Activated CD4-positive, alpha-beta T cell treated with anti-CD3 and anti-CD28 coated beads for 36 hours (primary cell): Measurements from ENCODE around the gene TMEM170A. TPM values are rescaled to one million over a fixed set of nuclear protein-coding genes. Genes with fewer than 3 reads are reported as not detected.

Source experiments
- total RNA-seq, 2 experiments: library from RNA; stranded (reverse); gene quantifications; one replicate each; pipeline ENCODE4 v1.2.3, GENCODE V29; 2021

The TMEM170A gene
- total RNA-seq, 2 experiments from 2014 or later: 22.0 to 30.5 TPM

Other genes with a start within 250 kb of the TMEM170A start
- not detected for gene CTRB1, start 245.7 kb downstream of the TMEM170A start, total RNA-seq
- 1 to 10 TPM in 1 of 2 experiments, under 1 TPM in 1; 0.98 to 1.7 TPM for gene BCAR1, start 213.1 kb downstream of the TMEM170A start, total RNA-seq
- gene CFDP1, start 31.2 kb downstream of the TMEM170A start, total RNA-seq: 10 to 100 TPM; 44.0 to 48.2 TPM
- not detected for gene CHST6, start 30.8 kb upstream of the TMEM170A start, total RNA-seq
- under 1 TPM; 0.40 to 0.41 TPM for gene CHST5, start 71.4 kb upstream of the TMEM170A start, total RNA-seq
- gene TMEM231, start 91.6 kb upstream of the TMEM170A start, total RNA-seq: 1 to 10 TPM; 3.6 to 4.1 TPM
- gene GABARAPL2, start 101.7 kb upstream of the TMEM170A start, total RNA-seq: 10 to 100 TPM; 31.9 to 58.0 TPM
- 10 to 100 TPM; 48.3 to 55.7 TPM for gene ADAT1, start 158.6 kb upstream of the TMEM170A start, total RNA-seq
- 100 to 1,000 TPM; 309 to 332 TPM for gene KARS1, start 183.0 kb upstream of the TMEM170A start, total RNA-seq
- gene TERF2IP, start 183.1 kb upstream of the TMEM170A start, total RNA-seq: 10 to 100 TPM; 70.6 to 72.6 TPM
- gene CPHXL2, start 212.3 kb upstream of the TMEM170A start, total RNA-seq: not detected
- not detected for gene DUXB, start 236.8 kb upstream of the TMEM170A start, total RNA-seq